GM23338 (cell line): ENCODE data around the gene THTPA. TPM values are rescaled to one million over a fixed set of nuclear protein-coding genes. Genes with fewer than 3 reads are reported as not detected.

Source experiments
- ATAC-seq: fragments of 200-7000 bp; cut with Tn5 transposase; 3 replicates; pipeline ENCODE4 v1.9.1; 2020
- DNase-seq: peaks from one replicate; pipeline ENCODE4 v3.0.0-alpha.2; 2015; ENCODE audit warnings: low spot score
- H2AFZ ChIP-seq: fragments of 200-600 bp; sonication (generic); 2 replicates; pipeline ENCODE4 v1.8.0; 2016; ENCODE audit warnings: antibody characterized with exemption, mild to moderate bottlenecking, moderate library complexity
- H3F3A ChIP-seq: fragments of 200-600 bp; sonication (generic); replicated peaks from 2 replicates; pipeline ENCODE4 v1.8.0; 2017; ENCODE audit warnings: antibody characterized with exemption, mixed run types, low read depth
- H3K27ac ChIP-seq: fragments of 200-600 bp; sonication (generic); 2 replicates; pipeline ENCODE4 v1.6.1; 2016; ENCODE audit warnings: low read depth
- H3K27me3 ChIP-seq: fragments of 200-600 bp; sonication (generic); 2 replicates; pipeline ENCODE4 v1.8.0; 2016; ENCODE audit warnings: mild to moderate bottlenecking, mixed run types, moderate library complexity; ENCODE audit not compliant: insufficient read depth
- H3K36me3 ChIP-seq: fragments of 200-600 bp; sonication (generic); 2 replicates; pipeline ENCODE4 v1.8.0; 2016; ENCODE audit warnings: mild to moderate bottlenecking; ENCODE audit not compliant: insufficient read depth
- H3K4me1 ChIP-seq: fragments of 200-600 bp; sonication (generic); 2 replicates; pipeline ENCODE4 v1.8.0; 2016; ENCODE audit warnings: mild to moderate bottlenecking, moderate library complexity; ENCODE audit not compliant: insufficient read depth
- H3K4me2 ChIP-seq: fragments of 200-600 bp; sonication (generic); 2 replicates; pipeline ENCODE4 v1.7.1; 2017; ENCODE audit warnings: mixed run types
- H3K4me3 ChIP-seq: fragments of 200-600 bp; sonication (generic); 2 replicates; pipeline ENCODE4 v1.6.1; 2016; ENCODE audit warnings: mixed run types
- H3K79me2 ChIP-seq: fragments of 200-600 bp; sonication (generic); replicated peaks from 2 replicates; pipeline ENCODE4 v1.8.0; 2017; ENCODE audit warnings: mild to moderate bottlenecking; ENCODE audit not compliant: insufficient read depth
- H3K9me2 ChIP-seq: fragments of 200-600 bp; sonication (generic); 2 replicates; pipeline ENCODE4 v1.8.0; 2017; ENCODE audit not compliant: insufficient read depth
- H4K20me1 ChIP-seq: fragments of 200-600 bp; sonication (generic); replicated peaks from 2 replicates; pipeline ENCODE4 v1.8.0; 2017; ENCODE audit warnings: mild to moderate bottlenecking; ENCODE audit not compliant: insufficient read depth
- H3K27ac Mint-ChIP-seq: 2 replicates; pipeline ENCODE4 v1.8.0; 2020; ENCODE audit warnings: inconsistent platforms, mild to moderate bottlenecking, moderate library complexity, mixed read lengths
- H3K27me3 Mint-ChIP-seq: 3 replicates; pipeline ENCODE4 v1.8.0; 2022; ENCODE audit warnings: low read depth, mild to moderate bottlenecking, moderate library complexity, mixed read lengths, inconsistent platforms; ENCODE audit not compliant: insufficient read depth, poor library complexity
- H3K36me3 Mint-ChIP-seq: 3 replicates; pipeline ENCODE4 v1.8.0; 2021; ENCODE audit warnings: low read depth, mild to moderate bottlenecking, inconsistent platforms, moderate library complexity, mixed read lengths
- H3K4me1 Mint-ChIP-seq: 3 replicates; pipeline ENCODE4 v1.8.0; 2020; ENCODE audit warnings: mild to moderate bottlenecking, inconsistent platforms, mixed read lengths
- H3K4me3 Mint-ChIP-seq: 3 replicates; pipeline ENCODE4 v1.8.0; 2021; ENCODE audit warnings: moderate library complexity, mild to moderate bottlenecking, inconsistent platforms, mixed read lengths
- H3K9me3 Mint-ChIP-seq: 3 replicates; pipeline ENCODE4 v1.8.0; 2020; ENCODE audit warnings: moderate library complexity, mild to moderate bottlenecking, inconsistent platforms, mixed read lengths
- CREB1 ChIP-seq: fragments of 250-450 bp; sonication (Bioruptor Pico); IDR thresholded peaks from 2 replicates; pipeline ENCODE4 v1.5.0; 2020; ENCODE audit warnings: low read depth, mild to moderate bottlenecking, moderate library complexity
- CTCF ChIP-seq, 2 experiments: fragments of 200-600 bp in 1 of 2; sonication (generic) in 1 of 2; conservative IDR thresholded peaks; 2 replicates each; pipeline versions ENCODE4 v1.5.1 to v1.6.1; 2016 to 2017; ENCODE audit warnings: antibody characterized with exemption in 2 of 2, low read depth in 2 of 2, mild to moderate bottlenecking in 2 of 2, moderate library complexity in 1 of 2
- ETS1 ChIP-seq: IDR thresholded peaks from 2 replicates; pipeline ENCODE4 v1.6.1; 2016; ENCODE audit warnings: antibody characterized with exemption
- EZH2 ChIP-seq: fragments of 200-600 bp; sonication (generic); IDR thresholded peaks from one replicate; pipeline ENCODE4 v1.8.0; 2017; ENCODE audit warnings: antibody characterized with exemption, mild to moderate bottlenecking, low read depth; ENCODE audit not compliant: unreplicated experiment
- EZH2phosphoT487 ChIP-seq: fragments of 200-600 bp; sonication (generic); IDR thresholded peaks from one replicate; pipeline ENCODE4 v1.8.1; 2018; ENCODE audit warnings: antibody characterized with exemption; ENCODE audit not compliant: unreplicated experiment
- JUNB ChIP-seq: IDR thresholded peaks from one replicate; pipeline ENCODE4 v1.6.1; 2016; ENCODE audit warnings: antibody characterized with exemption; ENCODE audit not compliant: unreplicated experiment
- NANOG ChIP-seq: IDR thresholded peaks from 2 replicates; pipeline ENCODE4 v1.6.1; 2016; ENCODE audit warnings: antibody characterized with exemption, borderline replicate concordance
- POLR2AphosphoS5 ChIP-seq: IDR thresholded peaks from 2 replicates; pipeline ENCODE4 v1.6.1; 2016; ENCODE audit warnings: antibody characterized with exemption, low read depth
- REST ChIP-seq: IDR thresholded peaks from one replicate; pipeline ENCODE4 v1.6.1; 2018; ENCODE audit warnings: antibody characterized with exemption; ENCODE audit not compliant: unreplicated experiment
- STAT1 ChIP-seq: IDR thresholded peaks from one replicate; pipeline ENCODE4 v1.6.1; 2016; ENCODE audit warnings: antibody characterized with exemption; ENCODE audit not compliant: unreplicated experiment
- ZNF114 ChIP-seq: fragments of 250-450 bp; sonication (Bioruptor Pico); IDR thresholded peaks from 2 replicates; pipeline ENCODE4 v1.5.0; 2020; ENCODE audit warnings: mild to moderate bottlenecking, moderate library complexity
- ZNF331 ChIP-seq: fragments of 250-450 bp; sonication (Bioruptor Pico); IDR thresholded peaks from 2 replicates; pipeline ENCODE4 v1.5.0; 2020; ENCODE audit warnings: low read depth, mild to moderate bottlenecking, moderate library complexity
- ZNF462 ChIP-seq: fragments of 250-450 bp; sonication (Bioruptor Pico); IDR thresholded peaks from 2 replicates; pipeline ENCODE4 v1.5.0; 2020; ENCODE audit warnings: mild to moderate bottlenecking, moderate library complexity
- polyA plus RNA-seq: library from polyadenylated mRNA; unstranded; fragments of >200 nt; fragmentation: Nextera tagmentation; extraction: Ambion mirVana; gene quantifications from 2 replicates; pipeline ENCODE4 v1.2.1, GENCODE V29; 2016
- total RNA-seq: library from RNA; depleted of rRNA; stranded (reverse); fragments of >200 nt; shearing (Covaris generic); gene quantifications from 2 replicates; pipeline ENCODE4 v1.2.3, GENCODE V29; 2014

Gene THTPA
- total and polyA plus RNA-seq, 2 experiments from 2014 or later = 8.6 to 21.3 TPM

- Histone ChIP-seq H4K20me1 (no peaks in the 10 kb centered on the region; the same call in 1 of the 2 replicates), H3K27ac (peak overlapping the region; percentile 63; the same call in 1 of the 2 replicates), H3K79me2 (peaks cover 19% of the 10 kb centered on the region), H2AFZ (no peak overlapping the region), H3K36me3 (no peaks in the 10 kb centered on the region; the same call in 1 of the 2 replicates), H3K4me3 (peak overlapping the region; percentile 74), H3K4me2 (peak overlapping the region; percentile 95; the same call in 1 of the 2 replicates), H3K4me1 (peaks cover 38% of the 10 kb centered on the region), H3F3A (peaks cover 13% of the 10 kb centered on the region; the same call in 1 of the 2 replicates), H3K9me2 (no peaks in the 10 kb centered on the region), H3K27me3 (no peaks in the 10 kb centered on the region)
- DNase-seq (no peak), ATAC-seq (no peak)
- Mint-ChIP-seq H3K27me3 (peaks cover 17% of the 10 kb centered on the region), H3K36me3 (peaks cover 39% of the 10 kb centered on the region), H3K4me3 (peak overlapping the region; percentile 63), H3K4me1 (peaks cover 47% of the 10 kb centered on the region), H3K9me3 (no peaks in the 10 kb centered on the region), H3K27ac (peak overlapping the region; percentile 67)
- no peak for TF ChIP-seq ZNF462
- no peak for TF ChIP-seq POLR2AphosphoS5
- TF ChIP-seq STAT1 = no peak
- no peak for TF ChIP-seq REST
- no peak for TF ChIP-seq ZNF331
- TF ChIP-seq EZH2phosphoT487 = no peak
- TF ChIP-seq EZH2 = no peak
- TF ChIP-seq CTCF (conservative IDR thresholded peaks at IDR 0.05; ENCODE audit: low read depth in 2 of 2) = no peak
- no peak for TF ChIP-seq ETS1
- TF ChIP-seq JUNB = no peak
- TF ChIP-seq CREB1 = no peak
- TF ChIP-seq ZNF114 (CRISPR knock-in tag) = no peak
- TF ChIP-seq NANOG = no peak
Measured at GRCh38 chr14:23557521-23557920, 1.4 kb downstream of the THTPA start.
